Keratinocyte (primary cell): ENCODE results near the gene IL21R.

Experiments used
- CTCF ChIP-seq, 3 experiments: IDR thresholded peaks in 1 of 3; conservative IDR thresholded peaks in 1 of 3; optimal IDR thresholded peaks in 1 of 3; 2 replicates in 2 of 3; 3 replicates in 1 of 3; pipeline versions ENCODE3 to v1.5.1; 2011; ENCODE audit warnings: low read length in 3 of 3, mild to moderate bottlenecking in 3 of 3, moderate library complexity in 2 of 3, control low read depth in 1 of 3, inconsistent platforms in 1 of 3; ENCODE audit not compliant: insufficient read depth in 2 of 3; ENCODE audit errors: extremely low read depth in 1 of 3
- EZH2 ChIP-seq: IDR thresholded peaks from one replicate; pipeline ENCODE4 v1.6.1; 2012; ENCODE audit warnings: inconsistent platforms, mild to moderate bottlenecking, low read length, moderate library complexity

- TF ChIP-seq EZH2 (no peak), CTCF (optimal IDR thresholded peaks at IDR 0.05 in 1 of 3, IDR thresholded peaks at IDR 0.05 in 1 of 3, conservative IDR thresholded peaks at IDR 0.05 in 1 of 3; ENCODE audit: extremely low read depth in 1 of 3, insufficient read depth in 2 of 3, low read length in 3 of 3) (no peak)
Measured at GRCh38 chr16:27359051-27359450, 42.9 kb upstream of the IL21R start.
